Endothelial cell of umbilical vein (primary cell): Measurements from ENCODE around the gene MR1. TPM values are rescaled to one million over a fixed set of nuclear protein-coding genes. Genes with fewer than 3 reads are reported as not detected.

ENCODE experiments used
- BruUV-seq: library from RNA; stranded (reverse); fragments of 400-500 nt; replicated peaks from 2 replicates; lab custom pipeline; 2021; lab: Mats Ljungman, UMichigan
- CTCF ChIA-PET: fragments of 300-600, 350-600 bp; sonication (Branson Sonifier 250); formaldehyde crosslinking; loops from one replicate; lab custom pipeline; 2021; ENCODE audit warnings: antibody characterized with exemption, inconsistent platforms; lab: Charles Lee
- POLR2A ChIA-PET: fragments of 300-600, 350-600 bp; sonication (Branson Sonifier 250); formaldehyde crosslinking; loops from one replicate; lab custom pipeline; 2021; ENCODE audit warnings: antibody characterized with exemption, inconsistent platforms; lab: Charles Lee
- DNase-seq: peaks from one replicate; pipeline ENCODE4 v3.0.0-alpha.2; 2011; ENCODE audit warnings: low read depth, low spot score
- FAIRE-seq: peaks from 2 replicates; lab custom pipeline; 2011; peaks lifted over from hg19 to GRCh38; lab: Jason Lieb, UNC
- H2AFZ ChIP-seq: 2 replicates; pipeline ENCODE4 v1.6.0; 2012; ENCODE audit warnings: low read depth, low read length, control low read depth, inconsistent platforms
- H3K27ac ChIP-seq: 2 replicates; pipeline ENCODE4 v1.5.1; 2011; ENCODE audit warnings: low read depth, mild to moderate bottlenecking, control low read depth, low read length, moderate library complexity; ENCODE audit not compliant: insufficient read depth
- H3K27me3 ChIP-seq, 2 experiments: 2 replicates each; pipeline versions ENCODE4 v1.6.0 to v1.6.1; 2011; ENCODE audit warnings: low read length in 2 of 2, mixed read lengths in 1 of 2; ENCODE audit not compliant: control insufficient read depth in 2 of 2, insufficient read depth in 2 of 2
- H3K36me3 ChIP-seq, 2 experiments: 2 replicates in 1 of 2; 3 replicates in 1 of 2; pipeline ENCODE4 v1.5.1; 2011; ENCODE audit warnings: low read length in 2 of 2, mild to moderate bottlenecking in 1 of 2, moderate library complexity in 1 of 2; ENCODE audit not compliant: control insufficient read depth in 2 of 2, insufficient read depth in 2 of 2; ENCODE audit errors: extremely low read depth in 1 of 2
- H3K4me1 ChIP-seq: 3 replicates; pipeline ENCODE4 v1.5.1; 2011; ENCODE audit warnings: mild to moderate bottlenecking, low read length; ENCODE audit not compliant: control insufficient read depth, insufficient read depth; ENCODE audit errors: extremely low read depth
- H3K4me2 ChIP-seq: 2 replicates; pipeline ENCODE4 v1.6.1; 2011; ENCODE audit warnings: low read length, control low read depth, mixed read lengths; ENCODE audit not compliant: insufficient read depth
- H3K4me3 ChIP-seq, 3 experiments: fragments of 200-600 bp in 1 of 3; sonication (generic), shearing (Covaris generic) in 1 of 3; replicated peaks in 1 of 3; 2 replicates each; pipeline ENCODE4 v1.5.1; 2011 to 2016; ENCODE audit warnings: control low read depth in 3 of 3, low read length in 3 of 3, mild to moderate bottlenecking in 2 of 3, inconsistent platforms in 1 of 3, low read depth in 1 of 3, moderate library complexity in 1 of 3; ENCODE audit not compliant: insufficient read depth in 1 of 3
- H3K79me2 ChIP-seq: 2 replicates; pipeline ENCODE4 v1.6.0; 2012; ENCODE audit warnings: low read length, inconsistent platforms; ENCODE audit not compliant: control insufficient read depth, insufficient read depth
- H3K9ac ChIP-seq: replicated peaks from 2 replicates; pipeline ENCODE3; 2011; ENCODE audit warnings: low read length, control low read depth; ENCODE audit not compliant: insufficient read depth; ENCODE audit errors: extremely low read depth
- H3K9me1 ChIP-seq: replicated peaks from 3 replicates; pipeline ENCODE4 v1.6.0; 2011; ENCODE audit warnings: mild to moderate bottlenecking, low read length; ENCODE audit not compliant: control insufficient read depth, insufficient read depth; ENCODE audit errors: extremely low read depth
- H3K9me3 ChIP-seq: replicated peaks from 2 replicates; pipeline ENCODE4 v1.5.1; 2012; ENCODE audit warnings: low read length, inconsistent platforms; ENCODE audit not compliant: control insufficient read depth, insufficient read depth
- H4K20me1 ChIP-seq: replicated peaks from 2 replicates; pipeline ENCODE3; 2011; ENCODE audit warnings: mild to moderate bottlenecking, low read length; ENCODE audit not compliant: control insufficient read depth, insufficient read depth; ENCODE audit errors: extremely low read depth
- EZH2 ChIP-seq: IDR thresholded peaks from 2 replicates; pipeline ENCODE4 v1.6.1; 2012; ENCODE audit warnings: borderline replicate concordance, low read depth, mild to moderate bottlenecking, moderate library complexity, low read length, inconsistent platforms; ENCODE audit not compliant: severe bottlenecking
- FOS ChIP-seq: IDR thresholded peaks from 2 replicates; pipeline ENCODE4 v1.6.1; 2011; ENCODE audit warnings: mild to moderate bottlenecking, low read length, moderate library complexity, borderline replicate concordance; ENCODE audit not compliant: insufficient read depth
- GATA2 ChIP-seq: IDR thresholded peaks from 2 replicates; pipeline ENCODE4 v1.7.0; 2011; ENCODE audit warnings: low read depth, mild to moderate bottlenecking, moderate library complexity, mixed read lengths, low read length; ENCODE audit not compliant: insufficient read length, insufficient read depth
- JUN ChIP-seq: IDR thresholded peaks from 2 replicates; pipeline ENCODE4 v1.6.1; 2011; ENCODE audit warnings: borderline replicate concordance, low read depth; ENCODE audit not compliant: insufficient read length, insufficient read depth
- MYC ChIP-seq: IDR thresholded peaks from one replicate; pipeline ENCODE4 v1.6.1; 2011; ENCODE audit warnings: mild to moderate bottlenecking, low read depth, low read length
- POLR2A ChIP-seq: IDR thresholded peaks from 2 replicates; pipeline ENCODE4 v1.6.1; 2012; ENCODE audit warnings: low read depth, mild to moderate bottlenecking, control low read depth, low read length
- POLR2AphosphoS5 ChIP-seq: IDR thresholded peaks from 2 replicates; pipeline ENCODE4 v1.6.1; 2012; ENCODE audit warnings: low read depth, mild to moderate bottlenecking, control low read depth, low read length, moderate library complexity; ENCODE audit not compliant: insufficient read depth
- dilution Hi-C: fragments of 300-500 bp; cut with MboI; formaldehyde crosslinking; loops from one replicate; pipeline ENCODE4 v1.15.0; 2019; ENCODE audit warnings: low sequenced_read_pairs; ENCODE audit not compliant: extremely low pct_ligation_motif_present
- intact Hi-C: fragments of 100-400 bp; cut with micrococcal nuclease; formaldehyde crosslinking; loops from one replicate; pipeline ENCODE4 v1.10.0; 2022
- polyA plus RNA-seq, 4 experiments: library from polyadenylated mRNA; depleted of rRNA in 3 of 4; stranded (reverse) in 3 of 4; unstranded in 1 of 4; fragments of >200 nt; gene quantifications; 2 replicates each; pipeline versions ENCODE4 v1.2.1 to v1.2.3, GENCODE V29; 2011 to 2012; ENCODE audit warnings: missing spikeins in 1 of 4
- total RNA-seq: library from RNA; stranded (reverse); gene quantifications from 2 replicates; pipeline ENCODE4 v1.2.3, GENCODE V29; 2021
- TF ChIP-seq, protein P1 (sequence below): IDR thresholded peaks from 2 replicates; pipeline ENCODE4 v1.6.1; 2011; ENCODE audit not compliant: insufficient read depth, insufficient read length
- TF ChIP-seq, protein P2 (sequence below), 2 donors: IDR thresholded peaks; 1 replicate in 1 of 2; 2 replicates in 1 of 2; pipeline ENCODE4 v1.5.1; 2011; ENCODE audit warnings: low read length in 2 of 2, mild to moderate bottlenecking in 2 of 2, moderate library complexity in 2 of 2, control low read depth in 1 of 2, inconsistent platforms in 1 of 2, low read depth in 1 of 2; ENCODE audit not compliant: insufficient read depth in 1 of 2; ENCODE audit errors: extremely low read depth in 1 of 2

MR1 gene
- total and polyA plus RNA-seq, 2 donors (not counting 3 experiments of a cell fraction or from before 2014, with no cell fraction given), result 1.3 to 2.5 TPM

DNA sequence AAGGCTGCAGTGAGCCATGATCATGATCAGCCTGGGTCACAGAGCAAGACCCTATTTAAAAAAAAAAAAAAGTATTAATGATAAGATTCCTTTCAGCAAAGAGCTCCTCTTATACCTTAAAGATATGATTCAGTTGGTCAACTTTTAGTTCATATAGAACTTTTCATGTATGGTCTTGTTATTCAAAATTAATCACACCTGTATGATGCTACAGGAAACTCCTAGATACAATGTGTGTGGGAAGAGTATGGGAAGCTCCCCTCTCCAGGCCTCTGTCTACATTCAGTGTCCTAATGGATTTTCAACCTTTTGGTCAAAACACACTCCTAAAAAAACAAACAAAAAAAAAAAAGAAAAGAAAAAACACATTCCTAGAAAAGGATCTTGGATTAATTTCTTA lies 17.1 kb downstream of the MR1 start:
- Histone ChIP-seq H3K4me2 (no peak overlapping the region), H3K9me3 (no peaks in the 10 kb centered on the region), H3K9me1 (no peaks in the 10 kb centered on the region), H3K4me1 (no peaks in the 10 kb centered on the region), H3K79me2 (no peaks in the 10 kb centered on the region), H3K9ac (no peak overlapping the region), H4K20me1 (no peaks in the 10 kb centered on the region), H2AFZ (no peak overlapping the region), H3K4me3 (no peak overlapping the region), H3K27me3 (peaks cover 0 to 2% of the 10 kb centered on the region in 2 experiments), H3K36me3 (no peaks in the 10 kb centered on the region), H3K27ac (no peak overlapping the region)
- POLR2A ChIA-PET, result no interaction called here
- dilution Hi-C loops, result no loop called here
- intact Hi-C loops, result no loop called here
- TF ChIP-seq POLR2AphosphoS5 (no peak), POLR2A (no peak), JUN (no peak), EZH2 (no peak), MYC (no peak), FOS (no peak), GATA2 (no peak)
- TF ChIP-seq, protein P1, sequence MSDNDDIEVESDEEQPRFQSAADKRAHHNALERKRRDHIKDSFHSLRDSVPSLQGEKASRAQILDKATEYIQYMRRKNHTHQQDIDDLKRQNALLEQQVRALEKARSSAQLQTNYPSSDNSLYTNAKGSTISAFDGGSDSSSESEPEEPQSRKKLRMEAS, result no peak
- TF ChIP-seq, protein P2, sequence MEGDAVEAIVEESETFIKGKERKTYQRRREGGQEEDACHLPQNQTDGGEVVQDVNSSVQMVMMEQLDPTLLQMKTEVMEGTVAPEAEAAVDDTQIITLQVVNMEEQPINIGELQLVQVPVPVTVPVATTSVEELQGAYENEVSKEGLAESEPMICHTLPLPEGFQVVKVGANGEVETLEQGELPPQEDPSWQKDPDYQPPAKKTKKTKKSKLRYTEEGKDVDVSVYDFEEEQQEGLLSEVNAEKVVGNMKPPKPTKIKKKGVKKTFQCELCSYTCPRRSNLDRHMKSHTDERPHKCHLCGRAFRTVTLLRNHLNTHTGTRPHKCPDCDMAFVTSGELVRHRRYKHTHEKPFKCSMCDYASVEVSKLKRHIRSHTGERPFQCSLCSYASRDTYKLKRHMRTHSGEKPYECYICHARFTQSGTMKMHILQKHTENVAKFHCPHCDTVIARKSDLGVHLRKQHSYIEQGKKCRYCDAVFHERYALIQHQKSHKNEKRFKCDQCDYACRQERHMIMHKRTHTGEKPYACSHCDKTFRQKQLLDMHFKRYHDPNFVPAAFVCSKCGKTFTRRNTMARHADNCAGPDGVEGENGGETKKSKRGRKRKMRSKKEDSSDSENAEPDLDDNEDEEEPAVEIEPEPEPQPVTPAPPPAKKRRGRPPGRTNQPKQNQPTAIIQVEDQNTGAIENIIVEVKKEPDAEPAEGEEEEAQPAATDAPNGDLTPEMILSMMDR (IDR thresholded peaks at IDR 0.05; ENCODE audit: extremely low read depth in 1 of 2, insufficient read depth in 1 of 2, low read depth in 1 of 2, low read length in 2 of 2), result no peak
- DNase-seq, result no peak
- BruUV-seq, result no TSS peak
- CTCF ChIA-PET, result interaction anchor here (1.5 kb wide), 1 partner anchor 169 kb away, joined by 4 read pairs; no protein-coding TSS in a partner anchor
- FAIRE-seq, result no peak
